CD4-positive, alpha-beta T cell treated with Interleukin-15 for 1 hour (primary cell): Measurements from ENCODE around the gene DIP2C.
"Not testable (repeated sequence)": the region's sequence is repeated elsewhere in the genome, so short reads cannot be mapped to it uniquely, and the experiment has no call there.

Experiments used
- DNase-seq: peaks from one replicate; pipeline ENCODE4 v3.0.0-alpha.2; 2020

DIP2C gene

GRCh38 chr10:361203-362081 lies 328.0 kb downstream of the DIP2C start:
- no peak for DNase-seq

- no peak for DNase-seq
These were observed 328.8 kb downstream of the DIP2C start for GRCh38 chr10:360653-361052.

GRCh38 chr10:359762-360161 lies 329.7 kb downstream of the DIP2C start:
- no peak for DNase-seq

- no peak for DNase-seq
These were observed 330.4 kb downstream of the DIP2C start for GRCh38 chr10:359093-359492.

GRCh38 chr10:357201-357950 lies 332.1 kb downstream of the DIP2C start:
- no peak for DNase-seq

- DNase-seq = no peak
These were observed 333.0 kb downstream of the DIP2C start for GRCh38 chr10:356452-356851.

- DNase-seq = no peak
These were observed 334.4 kb downstream of the DIP2C start for GRCh38 chr10:354901-355617.

GRCh38 chr10:352476-353235 lies 336.8 kb downstream of the DIP2C start:
- DNase-seq = no peak

GRCh38 chr10:351770-352334 lies 337.6 kb downstream of the DIP2C start:
- no peak for DNase-seq

GRCh38 chr10:350981-351501 lies 338.4 kb downstream of the DIP2C start:
- no peak for DNase-seq

- no peak for DNase-seq
These were observed 340.4 kb downstream of the DIP2C start for GRCh38 chr10:349081-349480.

- DNase-seq = no peak
These were observed 341.0 kb downstream of the DIP2C start for GRCh38 chr10:348456-348855.

- not testable (repeated sequence) for DNase-seq
These were observed 341.7 kb downstream of the DIP2C start for GRCh38 chr10:347774-348173.

GRCh38 chr10:347190-347589 lies 342.3 kb downstream of the DIP2C start:
- DNase-seq = not testable (repeated sequence)

GRCh38 chr10:344582-345200 lies 344.8 kb downstream of the DIP2C start:
- no peak for DNase-seq

GRCh38 chr10:343231-344220 lies 345.9 kb downstream of the DIP2C start:
- DNase-seq = no peak

- no peak for DNase-seq
These were observed 348.3 kb downstream of the DIP2C start for GRCh38 chr10:341081-341740.

- DNase-seq = no peak
These were observed 348.8 kb downstream of the DIP2C start for GRCh38 chr10:340646-341045.

GRCh38 chr10:339038-339391 lies 350.5 kb downstream of the DIP2C start:
- DNase-seq = no peak
